PFSK-1 (cell line): ENCODE measurements around the gene SLC9A9.

Experiments used
- REST ChIP-seq, 2 experiments: IDR thresholded peaks; 2 replicates each; pipeline versions ENCODE4 v1.6.1 to v1.8.0; 2011 to 2012; ENCODE audit warnings: low read depth in 2 of 2, low read length in 2 of 2, control low read depth in 1 of 2, inconsistent platforms in 1 of 2, mild to moderate bottlenecking in 1 of 2, moderate library complexity in 1 of 2; ENCODE audit not compliant: insufficient read depth in 1 of 2
- SIN3A ChIP-seq: IDR thresholded peaks from 2 replicates; pipeline ENCODE4 v1.6.1; 2012; ENCODE audit warnings: mild to moderate bottlenecking, low read length, moderate library complexity, borderline replicate concordance; ENCODE audit not compliant: insufficient read depth
- TAF1 ChIP-seq: IDR thresholded peaks from 2 replicates; pipeline ENCODE4 v1.6.1; 2012; ENCODE audit warnings: low read length, control low read depth, borderline replicate concordance; ENCODE audit not compliant: insufficient read depth

- TF ChIP-seq TAF1 (no peak), SIN3A (no peak), REST (IDR thresholded peaks at IDR 0.05; ENCODE audit: insufficient read depth in 1 of 2, low read depth in 2 of 2, low read length in 2 of 2) (no peak)
Measured at GRCh38 chr3:143668924-143669790, 179.1 kb downstream of the SLC9A9 start.
